Liver (tissue), 3 donors: ENCODE data around the gene TMEM61.

ENCODE experiments used
- RAD21 ChIP-seq, 2 donors: IDR thresholded peaks; 2 replicates each; pipeline ENCODE4 v1.6.1; 2016; ENCODE audit warnings: antibody characterized with exemption in 2 of 2, mild to moderate bottlenecking in 2 of 2
- RXRA ChIP-seq, 2 donors: IDR thresholded peaks; 2 replicates each; pipeline ENCODE4 v1.6.1; 2017 to 2018; ENCODE audit warnings: antibody characterized with exemption in 2 of 2, mild to moderate bottlenecking in 1 of 2
- SP1 ChIP-seq: IDR thresholded peaks from 2 replicates; pipeline ENCODE4 v1.6.1; 2018; ENCODE audit warnings: antibody characterized with exemption, mild to moderate bottlenecking
- TF ChIP-seq, protein P1 (sequence below): fragments of 150-350 bp; IDR thresholded peaks from 2 replicates; pipeline ENCODE4 v1.5.1; 2017; ENCODE audit warnings: improper control_type of control experiment, low read depth, low read length; ENCODE audit not compliant: missing input control
- donor health status: healthy.
- donor health status: healthy.

DNA sequence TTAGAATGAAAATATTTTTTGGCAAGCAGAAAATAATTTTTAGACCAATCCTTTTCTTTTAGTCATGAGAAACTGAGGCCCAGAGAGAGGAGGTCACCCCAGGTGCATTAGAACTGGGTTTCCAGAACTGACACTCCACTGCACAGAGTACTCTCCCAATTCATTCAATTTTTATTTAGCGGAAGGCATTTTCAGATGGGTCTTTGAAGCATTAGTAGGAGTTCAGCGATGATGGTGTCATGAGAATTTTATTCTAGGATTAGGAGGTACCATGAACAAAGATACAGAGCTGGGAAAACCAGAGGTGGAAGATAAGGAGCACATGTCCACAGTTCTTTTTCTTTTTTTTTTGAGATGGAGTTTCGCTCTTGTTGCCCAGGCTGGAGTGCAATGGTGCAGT lies 61.2 kb downstream of the TMEM61 start:
- TF ChIP-seq, protein P1, sequence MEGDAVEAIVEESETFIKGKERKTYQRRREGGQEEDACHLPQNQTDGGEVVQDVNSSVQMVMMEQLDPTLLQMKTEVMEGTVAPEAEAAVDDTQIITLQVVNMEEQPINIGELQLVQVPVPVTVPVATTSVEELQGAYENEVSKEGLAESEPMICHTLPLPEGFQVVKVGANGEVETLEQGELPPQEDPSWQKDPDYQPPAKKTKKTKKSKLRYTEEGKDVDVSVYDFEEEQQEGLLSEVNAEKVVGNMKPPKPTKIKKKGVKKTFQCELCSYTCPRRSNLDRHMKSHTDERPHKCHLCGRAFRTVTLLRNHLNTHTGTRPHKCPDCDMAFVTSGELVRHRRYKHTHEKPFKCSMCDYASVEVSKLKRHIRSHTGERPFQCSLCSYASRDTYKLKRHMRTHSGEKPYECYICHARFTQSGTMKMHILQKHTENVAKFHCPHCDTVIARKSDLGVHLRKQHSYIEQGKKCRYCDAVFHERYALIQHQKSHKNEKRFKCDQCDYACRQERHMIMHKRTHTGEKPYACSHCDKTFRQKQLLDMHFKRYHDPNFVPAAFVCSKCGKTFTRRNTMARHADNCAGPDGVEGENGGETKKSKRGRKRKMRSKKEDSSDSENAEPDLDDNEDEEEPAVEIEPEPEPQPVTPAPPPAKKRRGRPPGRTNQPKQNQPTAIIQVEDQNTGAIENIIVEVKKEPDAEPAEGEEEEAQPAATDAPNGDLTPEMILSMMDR, result no peak
- TF ChIP-seq RAD21 (IDR thresholded peaks at IDR 0.05), result no peak
- no peak for TF ChIP-seq SP1
- no peak for TF ChIP-seq RXRA (IDR thresholded peaks at IDR 0.05)
